NCI-H1930 (cell line): ENCODE results near the gene RILP.

Experiments
- DNase-seq, 2 experiments: peaks; one replicate each; lab custom pipeline; 2025; lab: John Stamatoyannopoulos, UW

RILP gene

GRCh38 chr17:1629504-1630310 lies 20.0 kb downstream of the RILP start:
- peak; percentile 52 to 59 for DNase-seq

GRCh38 chr17:1628856-1629503 lies 20.7 kb downstream of the RILP start:
- peak; percentile 91 to 93 for DNase-seq

GRCh38 chr17:1627982-1628855 lies 21.4 kb downstream of the RILP start, which contains the start of gene SLC43A2:
Gene SLC43A2 (minus strand): TSS chr17:1628834. CDS start chr17:1627874, 960 bp downstream.
- DNase-seq, result peak; percentile 79 to 90

- DNase-seq, result no peak
These were observed 22.3 kb downstream of the RILP start for GRCh38 chr17:1627182-1627981.

- DNase-seq, result no peak
These were observed 23.3 kb downstream of the RILP start for GRCh38 chr17:1626333-1626732.

GRCh38 chr17:1625581-1625980 lies 24.1 kb downstream of the RILP start:
- no peak for DNase-seq

GRCh38 chr17:1625053-1625452 lies 24.6 kb downstream of the RILP start:
- no peak for DNase-seq

GRCh38 chr17:1624650-1625049 lies 25.0 kb downstream of the RILP start:
- DNase-seq, result no peak

- DNase-seq, result no peak
These were observed 26.5 kb downstream of the RILP start for GRCh38 chr17:1623057-1623630.

- no peak for DNase-seq
These were observed 28.3 kb downstream of the RILP start for GRCh38 chr17:1621273-1621954.

- DNase-seq, result no peak
These were observed 29.2 kb downstream of the RILP start for GRCh38 chr17:1620486-1620885.

GRCh38 chr17:1617620-1618174 lies 32.0 kb downstream of the RILP start:
- no peak for DNase-seq

- no peak for DNase-seq
These were observed 33.6 kb downstream of the RILP start for GRCh38 chr17:1616101-1616500.

- no peak for DNase-seq
These were observed 37.3 kb downstream of the RILP start for GRCh38 chr17:1612400-1612799.

- DNase-seq, result no peak
These were observed 38.0 kb downstream of the RILP start for GRCh38 chr17:1611715-1612114.

- no peak for DNase-seq
These were observed 41.0 kb downstream of the RILP start for GRCh38 chr17:1608676-1609075.

GRCh38 chr17:1607971-1608320 lies 41.7 kb downstream of the RILP start:
- DNase-seq, result no peak

- no peak for DNase-seq
These were observed 43.2 kb downstream of the RILP start for GRCh38 chr17:1606352-1606985.

GRCh38 chr17:1605681-1606351 lies 43.9 kb downstream of the RILP start:
- no peak for DNase-seq
